AG09319 (cell line): ENCODE results near the gene ANP32A.

Source experiments
- DNase-seq: peaks from one replicate; pipeline ENCODE4 v3.0.0-alpha.2; 2010; ENCODE audit warnings: low read depth; ENCODE audit errors: extremely low read depth
- TF ChIP-seq, protein P1 (sequence below): IDR thresholded peaks from 2 replicates; pipeline ENCODE4 v1.5.1; 2011; ENCODE audit warnings: low read depth, mild to moderate bottlenecking, inconsistent platforms, low read length, moderate library complexity

Gene ANP32A

DNA sequence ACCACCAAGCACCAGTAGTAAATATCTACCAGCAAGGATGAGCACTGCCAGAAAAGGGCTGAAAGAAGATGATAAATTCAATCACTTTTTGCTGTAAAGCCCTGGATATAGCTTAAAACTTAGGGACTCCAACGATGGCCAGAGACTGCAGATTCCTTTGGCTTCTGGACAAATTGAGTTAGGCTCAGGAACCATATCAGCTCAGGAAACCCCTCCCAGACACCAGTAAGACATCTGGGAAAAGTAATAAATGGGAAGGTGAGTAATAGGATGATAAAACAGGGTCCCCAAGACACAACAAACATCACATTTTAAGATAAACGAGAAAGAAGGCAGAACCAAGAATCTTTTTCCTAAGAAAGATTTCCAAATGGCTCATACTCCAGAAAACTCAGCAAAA is 65.0 kb downstream of the ANP32A start:
- no peak for DNase-seq

DNA sequence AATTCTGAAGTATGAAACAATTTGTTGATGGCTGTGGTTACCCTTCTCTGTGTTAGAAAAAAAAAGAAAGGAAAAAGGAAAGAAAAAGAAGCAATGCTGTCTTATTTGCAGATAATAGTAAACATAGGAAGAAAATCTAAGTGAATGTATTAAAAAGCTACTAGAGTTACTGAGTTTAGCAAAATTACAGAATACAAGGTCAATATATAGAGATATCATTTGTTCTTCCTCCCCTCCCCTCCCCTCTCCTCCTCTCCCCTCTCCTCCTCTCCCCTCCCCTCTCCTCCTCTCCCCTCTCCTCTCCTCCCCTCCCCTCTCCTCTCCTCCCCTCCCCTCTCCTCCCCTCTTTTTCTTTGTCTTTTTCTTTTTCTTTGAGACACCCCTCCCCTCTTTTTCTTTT is 69.1 kb downstream of the ANP32A start:
- TF ChIP-seq, protein P1, sequence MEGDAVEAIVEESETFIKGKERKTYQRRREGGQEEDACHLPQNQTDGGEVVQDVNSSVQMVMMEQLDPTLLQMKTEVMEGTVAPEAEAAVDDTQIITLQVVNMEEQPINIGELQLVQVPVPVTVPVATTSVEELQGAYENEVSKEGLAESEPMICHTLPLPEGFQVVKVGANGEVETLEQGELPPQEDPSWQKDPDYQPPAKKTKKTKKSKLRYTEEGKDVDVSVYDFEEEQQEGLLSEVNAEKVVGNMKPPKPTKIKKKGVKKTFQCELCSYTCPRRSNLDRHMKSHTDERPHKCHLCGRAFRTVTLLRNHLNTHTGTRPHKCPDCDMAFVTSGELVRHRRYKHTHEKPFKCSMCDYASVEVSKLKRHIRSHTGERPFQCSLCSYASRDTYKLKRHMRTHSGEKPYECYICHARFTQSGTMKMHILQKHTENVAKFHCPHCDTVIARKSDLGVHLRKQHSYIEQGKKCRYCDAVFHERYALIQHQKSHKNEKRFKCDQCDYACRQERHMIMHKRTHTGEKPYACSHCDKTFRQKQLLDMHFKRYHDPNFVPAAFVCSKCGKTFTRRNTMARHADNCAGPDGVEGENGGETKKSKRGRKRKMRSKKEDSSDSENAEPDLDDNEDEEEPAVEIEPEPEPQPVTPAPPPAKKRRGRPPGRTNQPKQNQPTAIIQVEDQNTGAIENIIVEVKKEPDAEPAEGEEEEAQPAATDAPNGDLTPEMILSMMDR, result no peak
- DNase-seq, result no peak

More for the DNA sequence above, 65.0 kb downstream of the ANP32A start:
- TF ChIP-seq, protein P1, result no peak

DNA sequence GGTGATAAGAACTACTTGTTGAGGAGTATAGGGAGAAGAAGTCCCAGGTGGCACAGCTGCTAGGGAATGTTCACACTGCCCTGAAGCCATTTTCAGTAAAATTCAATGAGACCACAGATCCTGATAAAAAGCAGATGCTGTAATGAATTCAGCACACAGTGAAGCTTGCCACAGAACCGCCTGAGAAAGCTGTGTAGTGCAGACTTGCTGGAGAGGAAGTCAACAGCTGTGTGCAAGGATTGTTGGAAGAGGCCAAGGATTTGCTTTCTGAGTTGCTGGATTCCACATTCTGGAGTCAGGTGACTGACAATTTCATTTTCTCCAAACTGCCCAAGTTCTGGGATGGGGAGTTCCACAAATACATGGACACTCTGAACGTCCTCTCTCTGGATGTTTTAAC is 70.9 kb downstream of the ANP32A start:
- TF ChIP-seq, protein P1, result no peak
- peak; percentile 52 for DNase-seq

DNA sequence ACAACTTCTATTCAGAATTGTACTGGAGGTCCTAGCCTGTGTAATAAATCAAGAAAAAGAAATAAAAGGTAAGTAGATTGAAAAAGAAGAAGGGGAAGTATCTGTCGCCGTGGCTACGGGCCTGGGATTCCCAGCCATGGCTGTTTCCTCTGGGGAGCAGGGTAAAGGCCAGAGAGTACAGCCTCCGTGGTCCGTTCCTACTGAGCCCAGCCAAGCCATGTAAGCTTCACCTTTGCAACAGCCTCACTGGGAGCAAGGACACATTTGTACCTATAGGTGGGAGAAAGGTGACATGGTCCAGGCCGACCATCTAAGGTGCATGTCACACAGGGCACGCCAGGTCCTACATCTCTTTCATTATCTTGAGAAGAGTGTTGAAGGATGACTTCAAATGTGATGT is 71.3 kb downstream of the ANP32A start:
- TF ChIP-seq, protein P1, result no peak
- no peak for DNase-seq

DNA sequence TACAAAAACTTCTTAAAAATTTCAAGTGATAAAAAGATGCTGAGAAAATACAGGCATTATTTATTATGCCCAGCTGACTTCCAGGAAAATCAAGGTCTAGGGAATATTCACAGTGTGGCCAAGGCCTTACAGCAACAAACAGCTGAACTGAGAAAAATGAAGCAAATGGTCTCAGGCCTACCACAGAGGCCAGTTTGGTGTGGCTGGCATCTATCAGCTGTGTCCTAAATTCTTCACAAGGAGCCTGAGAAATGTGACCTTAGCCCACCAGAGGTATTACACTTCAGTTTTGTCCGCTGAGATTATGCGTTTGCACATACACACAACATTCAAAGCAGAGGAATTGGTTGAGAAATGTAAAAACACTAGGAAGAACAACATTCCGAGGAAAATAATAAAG is 77.4 kb downstream of the ANP32A start:
- TF ChIP-seq, protein P1, result no peak
- DNase-seq, result no peak

DNA sequence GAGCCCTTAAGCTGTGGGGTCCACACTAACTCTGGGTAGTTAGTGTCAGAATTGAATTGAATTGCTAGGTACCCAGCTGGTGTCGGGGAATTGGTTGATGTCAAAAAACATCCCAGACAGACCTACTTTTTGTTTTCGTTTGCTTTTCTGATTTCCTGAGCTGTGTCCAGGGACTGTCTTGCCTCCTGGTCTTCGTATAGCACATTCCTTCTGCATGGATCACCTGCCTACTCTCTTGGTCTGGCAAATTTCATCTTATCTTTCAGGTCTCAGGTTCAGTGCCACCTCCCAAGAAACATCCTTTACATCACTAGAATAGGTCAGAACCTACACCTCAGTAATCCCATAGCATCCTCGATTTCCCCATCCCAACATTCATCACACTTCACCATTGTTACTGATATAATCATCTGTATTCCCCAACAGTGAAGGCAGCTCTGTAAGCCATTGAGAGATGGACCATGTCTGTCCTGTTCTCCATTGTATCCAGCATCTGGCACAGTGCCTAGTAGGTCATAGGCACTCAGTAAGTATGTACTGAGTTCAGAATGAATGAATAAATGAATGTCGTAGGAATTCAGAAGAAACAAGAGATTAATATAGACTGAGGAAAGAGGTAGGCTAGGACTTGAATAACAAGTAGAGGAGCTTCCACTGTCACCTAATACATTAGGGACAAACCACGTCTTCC is 81.2 kb downstream of the ANP32A start:
- no peak for DNase-seq
- TF ChIP-seq, protein P1, result no peak

DNA sequence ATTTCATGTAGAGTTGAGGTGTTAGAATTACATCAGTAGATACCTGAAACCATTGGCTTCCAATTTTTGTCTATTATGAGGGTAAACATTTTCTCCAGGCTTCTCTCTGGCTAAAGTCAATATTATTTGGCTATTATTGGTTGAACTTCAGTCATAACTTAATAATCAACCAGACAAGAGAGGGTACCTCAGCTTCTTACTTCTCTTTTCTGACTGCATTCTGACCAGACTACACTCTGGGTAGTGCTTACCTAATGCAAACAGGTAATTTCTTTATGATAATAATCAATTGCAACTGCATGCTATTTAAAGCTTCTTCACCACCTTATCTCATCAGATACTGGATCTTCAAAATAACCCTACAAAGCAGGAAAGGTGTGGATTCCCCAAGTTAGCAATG is 85.1 kb downstream of the ANP32A start:
- no peak for DNase-seq
- TF ChIP-seq, protein P1, result no peak
